NT2/D1 (cell line): ENCODE results near the gene PLA2R1.

Source experiments
- SUZ12 ChIP-seq: IDR thresholded peaks from 2 replicates; pipeline ENCODE4 v1.6.1; 2011; ENCODE audit not compliant: insufficient read length, insufficient read depth; ENCODE audit errors: extremely low read depth
- ZNF274 ChIP-seq: IDR thresholded peaks from 2 replicates; pipeline ENCODE4 v1.6.1; 2011; ENCODE audit warnings: mild to moderate bottlenecking, low read depth, low read length

GRCh38 chr2:160005908-160006307, 56.5 kb downstream of the PLA2R1 start:
- TF ChIP-seq ZNF274: no peak
- TF ChIP-seq SUZ12: no peak
